Left renal pelvis (tissue), 4 donors: ENCODE data around the gene VPS9D1. TPM values are rescaled to one million over a fixed set of nuclear protein-coding genes. Genes with fewer than 3 reads are reported as not detected.
"Not testable (repeated sequence)": the region's sequence is repeated elsewhere in the genome, so short reads cannot be mapped to it uniquely, and the experiment has no call there.

Source experiments
- DNase-seq, 4 donors: peaks; one replicate each; pipeline ENCODE4 v3.0.0-alpha.2; 2013; ENCODE audit warnings: low read depth in 4 of 4, low spot score in 3 of 4
- polyA plus RNA-seq, 4 donors: library from polyadenylated mRNA; unstranded; fragments of 120-200 nt; gene quantifications; one replicate each; pipeline ENCODE4 v1.2.1, GENCODE V29; 2013; ENCODE audit not compliant: insufficient read length in 4 of 4

Gene VPS9D1
- polyA plus RNA-seq, 4 donors = 10.8 to 17.3 (median 12.2) TPM

DNA sequence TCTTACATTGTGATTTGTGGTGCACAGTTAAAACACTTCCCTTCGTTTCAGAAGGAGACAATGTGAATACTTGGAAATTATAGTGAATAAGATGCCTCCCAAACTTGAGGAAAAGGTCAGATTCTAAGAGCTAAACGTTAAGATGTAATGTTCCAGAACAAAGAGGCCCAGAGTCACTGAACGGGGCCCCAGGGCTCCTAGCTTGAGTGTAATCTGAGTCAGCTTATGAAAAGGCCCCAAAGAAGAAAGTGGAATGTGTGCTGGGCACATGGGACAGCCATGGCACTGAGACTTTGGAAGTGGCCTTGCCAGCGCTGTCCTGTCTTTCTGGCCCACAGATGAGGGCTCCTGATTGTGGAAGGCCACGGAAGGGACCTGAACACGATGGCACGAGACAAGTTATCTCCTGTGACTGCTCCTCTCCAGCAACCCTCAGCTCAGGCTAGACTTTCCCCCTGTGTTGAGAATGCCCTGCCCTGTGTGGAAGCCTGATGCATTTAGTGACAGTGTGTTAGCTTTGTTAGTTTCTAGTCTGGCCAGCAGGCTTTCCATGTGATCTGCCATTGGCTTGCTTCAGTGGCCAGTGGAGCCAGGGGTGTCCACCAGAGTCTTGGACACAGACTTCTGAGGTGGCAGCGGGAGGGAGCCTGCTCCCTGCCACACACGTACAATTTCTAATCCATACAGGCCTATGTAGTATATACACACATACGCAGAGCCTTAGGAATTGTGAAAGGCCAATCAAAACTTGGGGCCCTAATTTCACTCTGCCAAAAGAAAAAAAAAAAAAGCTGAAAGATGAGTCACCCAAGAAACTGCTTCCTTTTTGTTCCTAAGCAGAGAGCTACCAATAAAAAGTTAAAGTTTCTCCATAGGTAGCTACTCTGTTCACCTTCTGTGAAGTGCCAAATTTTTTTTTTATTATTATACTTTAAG, 49.9 kb downstream of the VPS9D1 start:
- DNase-seq = no peak

GRCh38 chr16:89669755-89670154, 50.9 kb downstream of the VPS9D1 start:
- no peak for DNase-seq

GRCh38 chr16:89668790-89669158, 51.9 kb downstream of the VPS9D1 start:
- DNase-seq = no peak

DNA sequence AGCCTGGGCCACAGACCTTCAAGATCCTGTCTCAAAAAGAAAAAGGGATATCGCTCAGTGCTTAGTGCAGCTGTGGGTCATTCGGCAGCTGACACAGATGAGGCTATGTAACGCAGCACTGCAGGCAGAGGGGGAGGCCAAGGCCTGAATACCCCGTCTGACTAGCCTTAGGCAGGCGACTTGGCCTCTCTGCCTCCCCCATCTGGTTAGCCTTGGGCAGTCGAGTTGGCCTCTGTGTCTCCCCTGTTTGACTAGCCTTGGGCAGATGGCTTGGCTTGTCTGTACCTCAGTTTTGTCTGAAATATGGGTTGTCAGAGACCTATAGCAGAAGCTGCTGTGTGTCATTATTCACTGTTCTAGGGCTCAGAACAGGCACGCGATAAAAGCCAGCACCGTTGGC, 53.1 kb downstream of the VPS9D1 start:
- DNase-seq = no peak

DNA sequence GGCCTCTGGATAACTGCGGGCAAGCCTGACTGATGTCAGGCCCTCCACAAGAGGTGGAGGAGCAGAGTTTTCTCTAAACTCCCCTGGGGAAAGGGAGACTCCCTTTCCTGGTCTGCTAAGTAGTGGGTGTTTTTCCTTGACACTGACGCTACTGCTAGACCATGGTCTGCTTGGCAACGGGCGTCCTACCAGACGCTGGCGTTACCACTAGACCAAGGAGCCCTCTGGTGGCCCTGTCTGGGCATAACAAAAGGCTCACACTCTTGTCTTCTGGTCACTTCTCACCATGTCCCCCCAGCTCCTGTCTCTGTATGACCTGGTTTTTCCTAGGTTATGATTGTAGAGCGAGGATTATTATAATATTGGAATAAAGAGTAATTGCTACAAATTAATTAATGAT, 53.7 kb downstream of the VPS9D1 start:
- not testable (repeated sequence) for DNase-seq

GRCh38 chr16:89664238-89664637, 56.5 kb downstream of the VPS9D1 start:
- not testable (repeated sequence) for DNase-seq

GRCh38 chr16:89661215-89661614, 59.5 kb downstream of the VPS9D1 start:
- no peak for DNase-seq

DNA sequence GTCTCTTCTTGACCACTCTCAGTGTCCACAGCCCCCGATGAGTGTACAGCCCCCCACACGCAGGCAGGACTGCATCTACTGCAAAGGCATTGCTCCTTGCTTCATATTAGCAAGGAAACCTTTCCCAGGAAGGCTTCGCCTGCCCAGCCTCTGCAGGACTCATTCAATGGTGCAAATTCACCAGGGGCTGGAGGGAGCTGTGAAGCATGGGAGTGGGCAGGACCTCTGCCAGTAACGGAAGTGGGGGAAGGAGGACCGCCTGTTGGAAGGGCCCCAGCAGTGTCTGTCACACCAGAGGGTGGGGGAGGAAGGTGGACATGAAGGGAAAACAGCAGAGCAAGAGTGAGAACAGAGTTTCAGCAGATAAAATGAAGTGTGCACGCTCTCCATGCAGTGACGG, 60.6 kb downstream of the VPS9D1 start:
- DNase-seq = no peak

DNA sequence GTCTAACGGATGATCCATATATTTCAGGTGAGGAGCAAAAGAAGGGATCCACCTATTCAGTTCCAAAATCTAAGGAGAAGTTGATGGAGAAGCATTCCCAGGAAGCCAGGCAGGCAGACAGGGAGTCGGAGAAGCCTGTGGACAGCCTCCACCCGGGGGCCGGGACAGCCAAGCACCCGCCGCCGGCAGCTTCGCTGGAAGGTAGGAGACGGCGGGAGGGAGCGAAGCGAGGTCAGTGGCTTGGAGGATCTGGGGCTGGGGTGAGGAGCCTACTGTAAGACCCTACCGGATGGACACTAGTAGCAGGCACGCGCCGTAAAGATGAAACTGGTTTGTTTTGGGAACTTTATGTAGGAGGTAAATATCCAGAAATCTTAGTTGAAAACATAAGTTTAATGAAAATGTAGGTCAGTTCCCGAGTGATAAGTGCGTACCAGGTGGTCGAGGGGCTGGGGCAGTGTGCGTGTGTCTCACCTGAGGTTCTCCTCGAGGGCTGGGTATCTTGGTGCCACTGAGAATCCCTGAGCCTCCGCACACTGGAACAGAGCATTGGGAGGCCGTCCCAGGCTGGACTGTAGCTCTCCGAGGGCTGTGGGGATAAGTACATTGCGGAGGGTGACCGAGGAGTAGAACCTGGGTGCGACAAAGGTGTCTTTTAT, 62.3 kb downstream of the VPS9D1 start:
- DNase-seq = no peak

DNA sequence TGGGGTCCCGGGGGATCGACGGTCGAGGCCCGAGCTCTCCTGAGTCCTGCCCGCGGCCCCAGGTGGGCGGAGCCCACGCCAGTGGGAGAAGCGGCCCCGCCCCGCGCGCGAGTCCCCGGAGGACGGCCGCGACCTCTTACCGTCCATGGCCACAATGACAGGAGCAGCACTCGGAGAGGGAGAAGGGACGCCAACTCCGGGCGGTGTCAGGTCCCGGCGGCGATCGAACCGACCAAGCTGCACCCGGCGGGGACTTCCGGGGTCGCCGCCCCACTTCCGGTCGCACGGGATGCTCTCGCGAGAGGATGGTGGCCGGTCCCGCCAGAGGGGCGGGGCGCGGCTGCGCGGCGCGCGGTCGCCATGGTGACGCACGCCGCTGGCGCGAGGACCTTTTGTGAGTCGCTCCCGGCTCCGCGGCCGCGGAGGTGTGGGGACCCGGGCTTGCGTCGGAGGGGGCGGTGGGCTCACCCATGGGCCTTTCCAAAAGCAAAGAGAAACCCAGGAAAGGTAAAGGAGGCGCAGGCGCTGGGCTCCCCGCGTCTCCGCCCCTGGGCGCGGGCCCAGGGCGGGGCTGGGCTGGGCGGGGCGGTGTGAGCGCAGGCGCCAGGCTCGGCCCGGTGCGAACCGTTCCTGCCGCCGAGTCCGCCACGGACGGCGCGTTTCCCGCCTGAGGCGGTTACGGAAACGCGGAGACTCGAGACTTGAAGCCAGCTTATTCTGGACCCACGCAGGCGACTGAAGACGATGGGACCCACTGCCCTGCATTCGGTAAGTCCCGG, 63.1 kb downstream of the VPS9D1 start, which contains the start of the genes CHMP1A and SPATA33:
TSS of gene CHMP1A (minus strand) at position 267 of the 779 bp plus-strand sequence. CDS start at position 147, 120 bp downstream.
TSS of gene SPATA33 (plus strand) at position 395 of the 779 bp plus-strand sequence. CDS start at position 471, 76 bp downstream.
- peak; percentile 75 to 82 (median 78) for DNase-seq

Other genes starting within 250 kb of the VPS9D1 start
- 100 to 1,000 TPM in 1 of 4 donors, 10 to 100 TPM in 3; 82.9 to 111 (median 91.2) TPM for gene ANKRD11, start 230.3 kb downstream of the VPS9D1 start, polyA plus RNA-seq
- 100 to 1,000 TPM in 2 of 4 donors, 10 to 100 TPM in 2; 77.2 to 134 (median 90.2) TPM for gene SPG7, start 212.5 kb downstream of the VPS9D1 start, polyA plus RNA-seq
- 1,000 to 10,000 TPM; 1,612 to 2,647 (median 1,789) TPM for gene RPL13, start 160.2 kb downstream of the VPS9D1 start, polyA plus RNA-seq
- gene CPNE7, start 145.1 kb downstream of the VPS9D1 start, polyA plus RNA-seq = 10 to 100 TPM in 1 of 4 donors, 1 to 10 TPM in 3; 2.9 to 11.5 (median 3.9) TPM
- 10 to 100 TPM in 3 of 4 donors, 1 to 10 TPM in 1; 3.8 to 51.1 (median 27.2) TPM for gene DPEP1, start 107.3 kb downstream of the VPS9D1 start, polyA plus RNA-seq
- gene CHMP1A, start 63.2 kb downstream of the VPS9D1 start, polyA plus RNA-seq = 10 to 100 TPM; 57.1 to 76.8 (median 64.8) TPM
- gene SPATA33, start 63.1 kb downstream of the VPS9D1 start, polyA plus RNA-seq = 10 to 100 TPM in 3 of 4 donors, 1 to 10 TPM in 1; 7.6 to 16.4 (median 15.2) TPM
- gene CDK10, start 34.2 kb downstream of the VPS9D1 start, polyA plus RNA-seq = 100 to 1,000 TPM in 2 of 4 donors, 10 to 100 TPM in 2; 71.0 to 160 (median 89.9) TPM
- gene SPATA2L, start 19.2 kb downstream of the VPS9D1 start, polyA plus RNA-seq = 1 to 10 TPM; 2.8 to 8.1 (median 5.4) TPM
- gene ZNF276, start 639 bp upstream of the VPS9D1 start, polyA plus RNA-seq = 10 to 100 TPM; 23.6 to 35.4 (median 30.4) TPM
- gene FANCA, start 95.7 kb upstream of the VPS9D1 start, polyA plus RNA-seq = 10 to 100 TPM; 16.6 to 43.1 (median 27.5) TPM
- gene SPIRE2, start 107.6 kb upstream of the VPS9D1 start, polyA plus RNA-seq = 10 to 100 TPM in 2 of 4 donors, 1 to 10 TPM in 2; 5.2 to 25.6 (median 9.2) TPM
- gene TCF25, start 152.7 kb upstream of the VPS9D1 start, polyA plus RNA-seq = 100 to 1,000 TPM in 3 of 4 donors, 10 to 100 TPM in 1; 94.8 to 165 (median 129) TPM
- 1 to 10 TPM; 2.2 to 8.6 (median 3.0) TPM for gene MC1R, start 198.0 kb upstream of the VPS9D1 start, polyA plus RNA-seq
- 10 to 100 TPM in 3 of 4 donors, 1 to 10 TPM in 1; 9.0 to 20.2 (median 12.6) TPM for gene TUBB3, start 202.4 kb upstream of the VPS9D1 start, polyA plus RNA-seq
- 10 to 100 TPM; 34.6 to 54.4 (median 38.4) TPM for gene DEF8, start 227.9 kb upstream of the VPS9D1 start, polyA plus RNA-seq